Neuronal stem cell (in vitro differentiated cells): ENCODE measurements around the gene CACNG4.

Experiments used
- DNase-seq: peaks from one replicate; pipeline ENCODE4 v3.0.0-alpha.2; 2013; ENCODE audit warnings: low spot score
- H2AFZ ChIP-seq: one replicate; pipeline ENCODE4 v1.6.1; 2013; ENCODE audit warnings: mild to moderate bottlenecking, low read length, inconsistent platforms
- H2AK5ac ChIP-seq: 2 replicates; pipeline ENCODE4 v1.6.1; 2013; ENCODE audit warnings: low read depth, mild to moderate bottlenecking, inconsistent platforms, low read length, moderate library complexity, mixed read lengths
- H2BK120ac ChIP-seq: 2 replicates; pipeline ENCODE4 v1.6.1; 2013; ENCODE audit warnings: low read depth, mild to moderate bottlenecking, inconsistent platforms, low read length, moderate library complexity, mixed read lengths
- H2BK12ac ChIP-seq: one replicate; pipeline ENCODE4 v1.6.1; 2013; ENCODE audit warnings: low read length, inconsistent platforms
- H2BK15ac ChIP-seq: 2 replicates; pipeline ENCODE4 v1.6.1; 2013; ENCODE audit warnings: mild to moderate bottlenecking, low read length, inconsistent platforms, mixed read lengths
- H2BK5ac ChIP-seq: one replicate; pipeline ENCODE4 v1.6.1; 2013; ENCODE audit warnings: inconsistent platforms, mild to moderate bottlenecking, low read length, moderate library complexity
- H3K14ac ChIP-seq: one replicate; pipeline ENCODE4 v1.6.1; 2013; ENCODE audit warnings: low read length, inconsistent platforms
- H3K18ac ChIP-seq: 2 replicates; pipeline ENCODE4 v1.6.1; 2013; ENCODE audit warnings: low read length, inconsistent platforms
- H3K23ac ChIP-seq: 2 replicates; pipeline ENCODE4 v1.6.1; 2013; ENCODE audit warnings: low read depth, mild to moderate bottlenecking, mixed read lengths, low read length, inconsistent platforms; ENCODE audit not compliant: poor library complexity
- H3K27ac ChIP-seq: replicated peaks from 3 replicates; pipeline ENCODE4 v1.5.1; 2013; ENCODE audit warnings: low read length, inconsistent platforms
- H3K27me3 ChIP-seq, 3 experiments: 2 replicates each; pipeline ENCODE4 v1.6.1; 2013; ENCODE audit warnings: low read length in 3 of 3, mild to moderate bottlenecking in 2 of 3, inconsistent platforms in 1 of 3, low read depth in 1 of 3, mixed read lengths in 1 of 3, moderate library complexity in 1 of 3; ENCODE audit not compliant: control insufficient read depth in 3 of 3, insufficient read depth in 3 of 3
- H3K36me3 ChIP-seq, 2 donors: replicated peaks in 1 of 2; 2 replicates each; pipeline ENCODE4 v1.6.1; 2013; ENCODE audit warnings: low read length in 2 of 2; ENCODE audit not compliant: control insufficient read depth in 2 of 2, insufficient read depth in 2 of 2
- H3K4ac ChIP-seq: 2 replicates; pipeline ENCODE4 v1.6.1; 2013; ENCODE audit warnings: inconsistent platforms, mild to moderate bottlenecking, low read length, moderate library complexity
- H3K4me1 ChIP-seq, 2 donors: 1 replicate in 1 of 2; 2 replicates in 1 of 2; pipeline ENCODE4 v1.6.1; 2013; ENCODE audit warnings: low read length in 2 of 2, low read depth in 1 of 2; ENCODE audit not compliant: control insufficient read depth in 2 of 2, insufficient read depth in 1 of 2
- H3K4me2 ChIP-seq: one replicate; pipeline ENCODE4 v1.6.1; 2013; ENCODE audit warnings: mild to moderate bottlenecking, low read length, inconsistent platforms; ENCODE audit not compliant: insufficient read depth, poor library complexity, severe bottlenecking
- H3K4me3 ChIP-seq, 2 donors: 2 replicates each; pipeline ENCODE4 v1.5.1; 2013; ENCODE audit warnings: low read length in 2 of 2, mild to moderate bottlenecking in 2 of 2, inconsistent platforms in 1 of 2, moderate library complexity in 1 of 2
- H3K79me1 ChIP-seq: one replicate; pipeline ENCODE4 v1.6.1; 2013; ENCODE audit warnings: low read depth, mild to moderate bottlenecking, inconsistent platforms, low read length, moderate library complexity
- H3K9ac ChIP-seq: one replicate; pipeline ENCODE4 v1.6.1; 2013; ENCODE audit warnings: mild to moderate bottlenecking, low read depth, low read length, inconsistent platforms; ENCODE audit not compliant: poor library complexity
- H3K9me3 ChIP-seq, 2 donors: replicated peaks in 1 of 2; 2 replicates each; pipeline versions ENCODE3 to v1.6.1; 2013; ENCODE audit warnings: low read length in 2 of 2, mild to moderate bottlenecking in 2 of 2, inconsistent platforms in 1 of 2, low read depth in 1 of 2, mixed read lengths in 1 of 2, moderate library complexity in 1 of 2; ENCODE audit not compliant: control insufficient read depth in 2 of 2, insufficient read depth in 1 of 2
- H4K8ac ChIP-seq: one replicate; pipeline ENCODE4 v1.6.1; 2013; ENCODE audit warnings: low read depth, mild to moderate bottlenecking, inconsistent platforms, low read length, moderate library complexity
- H4K91ac ChIP-seq: one replicate; pipeline ENCODE4 v1.6.1; 2013; ENCODE audit warnings: low read length, low read depth, mild to moderate bottlenecking, inconsistent platforms; ENCODE audit not compliant: poor library complexity
- WGBS, 2 donors: extraction: QIAGEN DNeasy Blood & Tissue Kit; methylation state at CpG; one replicate each; pipeline ENCODE4 v1.1.7; 2013; ENCODE audit warnings: missing lambda C conversion rate in 2 of 2, mixed read lengths in 1 of 2; ENCODE audit not compliant: insufficient read length in 2 of 2, insufficient replicate concordance in 1 of 2; ENCODE audit errors: extremely low coverage in 2 of 2; 5-methylcytosine and 5-hydroxymethylcytosine counted together

CACNG4 gene

DNA sequence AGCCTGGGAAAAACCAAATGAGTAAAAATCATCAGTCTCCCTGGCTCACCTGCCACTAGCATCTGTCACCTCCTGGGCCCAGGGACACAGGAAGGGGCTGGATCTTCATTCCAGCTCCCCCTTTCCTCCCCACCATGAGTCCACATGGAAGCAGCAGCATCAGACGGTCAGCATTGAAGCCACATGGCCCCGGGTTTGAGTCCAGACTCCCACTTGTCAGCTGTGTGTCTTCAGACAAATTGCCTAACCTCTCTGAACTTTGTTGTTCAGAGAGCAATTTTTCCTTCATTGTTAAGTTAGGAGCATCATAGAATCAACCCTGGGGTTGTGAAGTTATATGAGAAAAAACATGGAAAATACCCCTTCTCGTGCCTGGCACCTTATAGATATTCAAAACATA, 10.7 kb downstream of the CACNG4 start:
- no CpG with 5 or more reads among the region's 3 CpGs for WGBS, 2 donors

GRCh38 chr17:66975614-66976378, 11.3 kb downstream of the CACNG4 start:
- DNase-seq, result no peak
- 100% methylated on average over 1 of the region's 14 CpGs; no CpG with 5 or more reads in 1 of the 2 donors for WGBS, 2 donors

More for the DNA sequence above, 10.7 kb downstream of the CACNG4 start:
- Histone ChIP-seq H3K14ac (no peak overlapping the region), H3K36me3 (peaks cover 0 to 17% of the 10 kb centered on the region in 2 donors), H2BK120ac (no peak overlapping the region), H3K79me1 (no peaks in the 10 kb centered on the region), H3K23ac (no peak overlapping the region), H2BK15ac (no peak overlapping the region), H3K4me3 (no peak overlapping the region), H3K4me1 (peaks cover 2 to 14% of the 10 kb centered on the region in 2 donors), H2AFZ (no peak overlapping the region), H2AK5ac (peak overlapping the region; percentile 37), H3K4me2 (no peak overlapping the region), H4K8ac (no peak overlapping the region), H3K27me3 (no peaks in the 10 kb centered on the region), H3K18ac (no peak overlapping the region), H3K27ac (no peak overlapping the region), H4K91ac (no peak overlapping the region), H2BK12ac (no peak overlapping the region), H3K9ac (no peak overlapping the region), H3K4ac (no peak overlapping the region), H2BK5ac (no peak overlapping the region), H3K9me3 (peaks cover 0 to 7% of the 10 kb centered on the region in 2 donors)
- DNase-seq, result no peak

DNA sequence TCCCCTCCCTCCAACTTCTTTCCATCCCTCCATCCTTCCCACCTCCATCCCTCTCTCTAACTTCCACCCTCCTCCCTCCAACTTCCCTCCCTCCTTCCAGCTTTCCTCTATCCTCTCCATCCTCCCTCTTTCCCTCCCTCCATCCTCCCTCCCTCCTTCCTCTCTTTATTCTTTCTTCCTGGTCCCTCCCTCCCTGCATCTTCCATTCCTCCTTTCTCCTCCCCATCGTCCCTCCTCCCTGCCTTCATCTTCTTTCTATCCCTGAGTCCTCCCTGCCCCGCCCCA, 11.8 kb downstream of the CACNG4 start:
- Histone ChIP-seq H2BK15ac (no peak overlapping the region), H3K4me2 (no peak overlapping the region), H3K9me3 (peaks cover 0 to 9% of the 10 kb centered on the region in 2 donors), H3K36me3 (peaks cover 0 to 9% of the 10 kb centered on the region in 2 donors), H3K4me3 (no peak overlapping the region), H3K4ac (no peak overlapping the region), H4K8ac (no peak overlapping the region), H2BK12ac (no peak overlapping the region), H3K27ac (no peak overlapping the region), H4K91ac (no peak overlapping the region), H2BK5ac (peak overlapping the region; percentile 3), H3K4me1 (peaks cover 3 to 16% of the 10 kb centered on the region in 2 donors), H3K9ac (peak overlapping the region; percentile 15), H3K14ac (no peak overlapping the region), H3K18ac (no peak overlapping the region), H2BK120ac (no peak overlapping the region), H3K27me3 (no peaks in the 10 kb centered on the region), H2AK5ac (no peak overlapping the region), H2AFZ (no peak overlapping the region), H3K23ac (no peak overlapping the region), H3K79me1 (no peaks in the 10 kb centered on the region)
- 100% methylated on average over 1 of the region's 2 CpGs; no CpG with 5 or more reads in 1 of the 2 donors for WGBS, 2 donors
- no peak for DNase-seq

More at GRCh38 chr17:66975614-66976378, 11.3 kb downstream of the CACNG4 start:
- peaks cover 0 to 9% of the 10 kb centered on the region in 2 donors for H3K9me3 ChIP-seq
- H3K9ac ChIP-seq, result peak overlapping the region; percentile 15
- no peaks in the 10 kb centered on the region for H3K27me3 ChIP-seq
- no peak overlapping the region for H3K4me3 ChIP-seq
- H2BK5ac ChIP-seq, result peak overlapping the region; percentile 3
- peak overlapping the region; percentile 69 for H2BK15ac ChIP-seq
- H3K36me3 ChIP-seq, result peaks cover 0 to 11% of the 10 kb centered on the region in 2 donors
- no peak overlapping the region for H2AFZ ChIP-seq
- no peak overlapping the region for H3K4ac ChIP-seq
- H2BK12ac ChIP-seq, result peak overlapping the region; percentile 63
- H2BK120ac ChIP-seq, result no peak overlapping the region
- H3K18ac ChIP-seq, result no peak overlapping the region
- H3K79me1 ChIP-seq, result no peaks in the 10 kb centered on the region
- H3K27ac ChIP-seq, result no peak overlapping the region
- H3K4me2 ChIP-seq, result no peak overlapping the region
- H2AK5ac ChIP-seq, result peak overlapping the region; percentile 24
- peak overlapping the region; percentile 70 for H4K8ac ChIP-seq
- H3K14ac ChIP-seq, result no peak overlapping the region
- H3K4me1 ChIP-seq, result peaks cover 2 to 14% of the 10 kb centered on the region in 2 donors
- H3K23ac ChIP-seq, result no peak overlapping the region
- H4K91ac ChIP-seq, result no peak overlapping the region

GRCh38 chr17:66976781-66977201, 12.3 kb downstream of the CACNG4 start:
- Histone ChIP-seq H3K4me2 (no peak overlapping the region), H3K23ac (no peak overlapping the region), H2BK15ac (no peak overlapping the region), H3K4me3 (no peak overlapping the region), H3K79me1 (no peaks in the 10 kb centered on the region), H4K91ac (no peak overlapping the region), H2BK12ac (no peak overlapping the region), H2BK120ac (no peak overlapping the region), H2AFZ (no peak overlapping the region), H3K27ac (no peak overlapping the region), H3K18ac (no peak overlapping the region), H2BK5ac (no peak overlapping the region), H3K36me3 (peaks cover 0 to 9% of the 10 kb centered on the region in 2 donors), H3K27me3 (no peaks in the 10 kb centered on the region), H2AK5ac (no peak overlapping the region), H3K4me1 (peaks cover 3 to 17% of the 10 kb centered on the region in 2 donors), H3K9me3 (peaks cover 0 to 11% of the 10 kb centered on the region in 2 donors), H3K9ac (no peak overlapping the region), H3K14ac (no peak overlapping the region), H4K8ac (no peak overlapping the region), H3K4ac (no peak overlapping the region)
- no CpG with 5 or more reads among the region's 11 CpGs for WGBS, 2 donors
- no peak for DNase-seq
